ENCODE measurements around the gene DGKH. TPM values are rescaled to one million over a fixed set of nuclear protein-coding genes. Genes with fewer than 3 reads are reported as not detected.

DGKH gene
- total RNA-seq, 1 donor from 2014 or later = 12.1 TPM

DNA sequence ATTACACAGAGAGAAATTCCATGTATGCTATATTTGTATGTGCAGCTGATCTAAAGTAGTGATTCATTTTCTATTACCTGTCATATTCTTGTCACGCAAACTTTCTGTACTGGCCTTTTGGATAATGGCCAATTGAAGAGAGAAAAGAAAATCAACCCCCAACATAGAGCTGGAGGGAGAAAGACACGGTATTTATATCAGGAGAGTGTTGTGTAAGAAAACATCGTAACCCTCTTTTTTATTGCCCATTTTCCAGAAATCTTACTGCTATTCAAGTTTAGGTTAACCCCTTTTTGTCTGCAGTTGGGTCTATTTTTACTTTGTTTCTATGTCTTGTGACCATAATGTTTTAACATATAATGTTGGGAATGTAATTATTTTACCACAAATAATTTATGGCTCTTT lies 27.9 kb downstream of the DGKH start:
- H3K4me2 ChIP-seq = no peak overlapping the region

DNA sequence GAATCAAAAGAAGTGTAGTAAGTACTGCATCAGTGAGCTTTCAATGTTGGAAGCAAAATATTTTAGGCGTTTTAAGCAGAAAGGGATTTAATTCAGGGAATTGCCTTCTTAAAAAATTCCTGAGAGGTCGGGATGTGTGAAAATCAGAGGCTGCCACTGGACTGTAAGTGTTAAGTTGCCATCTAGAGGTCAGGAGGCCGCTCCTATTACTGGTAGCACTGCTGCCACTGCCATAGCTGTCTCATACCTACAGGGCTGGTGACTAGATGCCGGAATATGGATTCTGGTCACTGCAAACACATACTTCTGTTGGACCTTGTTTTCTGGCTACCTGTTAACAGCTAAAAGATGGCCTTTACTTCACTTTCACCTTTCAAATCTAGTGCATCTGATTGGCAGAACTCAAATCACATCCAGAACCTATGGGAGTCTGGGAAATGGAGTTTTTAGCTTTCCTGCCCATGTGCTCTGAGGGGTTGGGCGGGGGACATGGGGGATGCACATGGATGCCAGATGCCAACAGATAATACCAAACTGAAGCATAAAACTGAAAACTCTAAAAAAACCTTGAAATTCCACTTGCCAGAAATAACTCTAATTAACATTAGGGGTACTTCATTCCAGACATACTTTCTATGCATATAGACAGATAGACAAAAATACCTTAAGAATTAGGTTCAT lies 29.8 kb downstream of the DGKH start:
- Histone ChIP-seq H3K4me1 (no peaks in the 10 kb centered on the region), H3K9me3 (ENCODE audit: low read depth) (no peaks in the 10 kb centered on the region), H2AFZ (replicated peaks) (no peak overlapping the region), H3F3A (ENCODE audit: low read depth) (no peaks in the 10 kb centered on the region), H3K9ac (no peak overlapping the region), H3K4me2 (no peak overlapping the region), H3K27ac (no peak overlapping the region), H3K4me3 (no peak overlapping the region), H4K20me1 (ENCODE audit: low read depth) (no peaks in the 10 kb centered on the region), H3K27me3 (no peaks in the 10 kb centered on the region), H3K36me3 (no peaks in the 10 kb centered on the region), H3K79me2 (ENCODE audit: low read depth) (no peaks in the 10 kb centered on the region)
- Mint-ChIP-seq H3K4me1 (no peaks in the 10 kb centered on the region), H3K27me3 (ENCODE audit: insufficient read depth, low read depth) (peaks cover 2% of the 10 kb centered on the region), H3K27ac (no peak overlapping the region), H3K36me3 (peaks cover 13% of the 10 kb centered on the region), H3K9me3 (peaks cover 11% of the 10 kb centered on the region), H3K4me3 (no peak overlapping the region)
- DNase-seq (ENCODE audit: low spot score) = peak; percentile 23
- TF ChIP-seq EZH2 (IDR thresholded peaks at IDR 0.05) (no peak), EZH2phosphoT487 (IDR thresholded peaks at IDR 0.05) (no peak)
- TF ChIP-seq, protein P1, sequence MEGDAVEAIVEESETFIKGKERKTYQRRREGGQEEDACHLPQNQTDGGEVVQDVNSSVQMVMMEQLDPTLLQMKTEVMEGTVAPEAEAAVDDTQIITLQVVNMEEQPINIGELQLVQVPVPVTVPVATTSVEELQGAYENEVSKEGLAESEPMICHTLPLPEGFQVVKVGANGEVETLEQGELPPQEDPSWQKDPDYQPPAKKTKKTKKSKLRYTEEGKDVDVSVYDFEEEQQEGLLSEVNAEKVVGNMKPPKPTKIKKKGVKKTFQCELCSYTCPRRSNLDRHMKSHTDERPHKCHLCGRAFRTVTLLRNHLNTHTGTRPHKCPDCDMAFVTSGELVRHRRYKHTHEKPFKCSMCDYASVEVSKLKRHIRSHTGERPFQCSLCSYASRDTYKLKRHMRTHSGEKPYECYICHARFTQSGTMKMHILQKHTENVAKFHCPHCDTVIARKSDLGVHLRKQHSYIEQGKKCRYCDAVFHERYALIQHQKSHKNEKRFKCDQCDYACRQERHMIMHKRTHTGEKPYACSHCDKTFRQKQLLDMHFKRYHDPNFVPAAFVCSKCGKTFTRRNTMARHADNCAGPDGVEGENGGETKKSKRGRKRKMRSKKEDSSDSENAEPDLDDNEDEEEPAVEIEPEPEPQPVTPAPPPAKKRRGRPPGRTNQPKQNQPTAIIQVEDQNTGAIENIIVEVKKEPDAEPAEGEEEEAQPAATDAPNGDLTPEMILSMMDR (IDR thresholded peaks at IDR 0.05) = peak; percentile 14

More for the DNA sequence above, 27.9 kb downstream of the DGKH start:
- H3K9me3 ChIP-seq (ENCODE audit: low read depth) = no peaks in the 10 kb centered on the region
- no peaks in the 10 kb centered on the region for H3K27me3 ChIP-seq
- H3F3A ChIP-seq (ENCODE audit: low read depth) = no peaks in the 10 kb centered on the region
- TF ChIP-seq, protein P1 (IDR thresholded peaks at IDR 0.05) = no peak
- TF ChIP-seq EZH2 (IDR thresholded peaks at IDR 0.05) (no peak), EZH2phosphoT487 (IDR thresholded peaks at IDR 0.05) (no peak)
- no peaks in the 10 kb centered on the region for H3K36me3 ChIP-seq
- Mint-ChIP-seq H3K9me3 (peaks cover 2% of the 10 kb centered on the region), H3K27ac (no peak overlapping the region), H3K27me3 (ENCODE audit: insufficient read depth, low read depth) (peaks cover 2% of the 10 kb centered on the region), H3K36me3 (no peaks in the 10 kb centered on the region), H3K4me3 (no peak overlapping the region), H3K4me1 (no peaks in the 10 kb centered on the region)
- no peak overlapping the region for H3K9ac ChIP-seq
- H3K4me3 ChIP-seq = no peak overlapping the region
- H3K79me2 ChIP-seq (ENCODE audit: low read depth) = no peaks in the 10 kb centered on the region
- no peak overlapping the region for H3K27ac ChIP-seq
- H4K20me1 ChIP-seq (ENCODE audit: low read depth) = no peaks in the 10 kb centered on the region
- DNase-seq (ENCODE audit: low spot score) = no peak
- no peak overlapping the region for H2AFZ ChIP-seq (replicated peaks)
- no peaks in the 10 kb centered on the region for H3K4me1 ChIP-seq

DNA sequence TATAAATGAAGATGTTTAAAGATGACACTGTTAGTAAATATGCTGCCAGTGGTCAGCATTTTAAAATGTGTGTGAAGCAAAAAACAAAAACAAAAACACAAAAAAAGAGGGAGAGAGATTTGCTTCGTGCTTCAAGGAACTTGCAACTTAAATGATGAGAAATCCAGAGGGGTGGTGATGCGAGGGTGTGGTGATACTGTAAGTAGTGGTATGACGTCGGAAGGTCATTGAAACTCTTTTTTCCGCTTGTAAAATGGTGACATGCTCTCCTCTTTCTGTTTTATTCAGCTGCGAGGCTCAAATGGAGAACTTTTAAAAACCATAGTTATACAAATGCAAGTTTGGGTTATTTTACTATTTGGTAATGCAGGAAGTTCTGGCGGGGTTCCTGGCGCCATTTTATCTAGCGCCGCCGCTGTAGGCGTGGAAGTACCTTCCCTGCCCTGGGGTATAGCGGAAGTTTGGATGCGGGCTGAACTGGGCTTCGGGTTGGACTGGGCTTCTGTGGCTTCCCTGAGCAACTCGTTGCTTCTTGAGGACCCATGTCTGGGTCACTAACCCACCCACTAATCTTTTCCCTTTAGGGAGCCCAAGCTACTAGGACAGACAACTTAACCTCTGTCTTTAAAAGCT lies 34.8 kb downstream of the DGKH start:
- H3K27ac Mint-ChIP-seq = no peak overlapping the region
- Histone ChIP-seq H3F3A (ENCODE audit: low read depth) (no peaks in the 10 kb centered on the region), H3K27me3 (no peaks in the 10 kb centered on the region), H3K27ac (no peak overlapping the region), H4K20me1 (ENCODE audit: low read depth) (no peaks in the 10 kb centered on the region), H2AFZ (replicated peaks) (no peak overlapping the region), H3K9me3 (ENCODE audit: low read depth) (no peaks in the 10 kb centered on the region), H3K4me1 (no peaks in the 10 kb centered on the region), H3K9ac (no peak overlapping the region), H3K36me3 (no peaks in the 10 kb centered on the region), H3K4me2 (no peak overlapping the region), H3K79me2 (ENCODE audit: low read depth) (no peaks in the 10 kb centered on the region), H3K4me3 (no peak overlapping the region)
- no peaks in the 10 kb centered on the region for H3K4me1 Mint-ChIP-seq
- DNase-seq (ENCODE audit: low spot score) = no peak
- H3K9me3 Mint-ChIP-seq = peaks cover 18% of the 10 kb centered on the region
- TF ChIP-seq EZH2 (IDR thresholded peaks at IDR 0.05) (no peak), EZH2phosphoT487 (IDR thresholded peaks at IDR 0.05) (no peak)
- TF ChIP-seq, protein P1 (IDR thresholded peaks at IDR 0.05) = no peak
- H3K27me3 Mint-ChIP-seq (ENCODE audit: insufficient read depth, low read depth) = peaks cover 2% of the 10 kb centered on the region
- no peak overlapping the region for H3K4me3 Mint-ChIP-seq
- H3K36me3 Mint-ChIP-seq = peaks cover 17% of the 10 kb centered on the region
